NCI-H526 (cell line): Measurements from ENCODE around the gene DTNA.
A peak's percentile ranks its signal among the peaks of the same experiment; 100 is the strongest.

Source experiments
- DNase-seq, 2 experiments: peaks; one replicate each; lab custom pipeline; 2025; lab: John Stamatoyannopoulos, UW

The DTNA gene

GRCh38 chr18:34807106-34807796 lies 97.2 kb downstream of the DTNA start:
- no peak for DNase-seq

GRCh38 chr18:34808389-34808788 lies 98.3 kb downstream of the DTNA start:
- DNase-seq, result no peak

GRCh38 chr18:34809451-34810072 lies 99.5 kb downstream of the DTNA start:
- DNase-seq, result peak in 1 of 2 experiments; percentile 15

- no peak for DNase-seq
Observed at GRCh38 chr18:34816183-34816582, 106.1 kb downstream of the DTNA start.

- DNase-seq, result no peak
Observed at GRCh38 chr18:34817636-34818035, 107.5 kb downstream of the DTNA start.

GRCh38 chr18:34818064-34818463 lies 108.0 kb downstream of the DTNA start:
- DNase-seq, result no peak

- no peak for DNase-seq
Observed at GRCh38 chr18:34820360-34821065, 110.4 kb downstream of the DTNA start.

- DNase-seq, result no peak
Observed at GRCh38 chr18:34821669-34822210, 111.6 kb downstream of the DTNA start.

GRCh38 chr18:34828093-34828492 lies 118.0 kb downstream of the DTNA start:
- no peak for DNase-seq

- no peak for DNase-seq
Observed at GRCh38 chr18:34834897-34835296, 124.8 kb downstream of the DTNA start.

GRCh38 chr18:34835466-34835865 lies 125.4 kb downstream of the DTNA start:
- DNase-seq, result no peak

- DNase-seq, result no peak
Observed at GRCh38 chr18:34837769-34838272, 127.7 kb downstream of the DTNA start.

- no peak for DNase-seq
Observed at GRCh38 chr18:34838669-34839068, 128.6 kb downstream of the DTNA start.

- no peak for DNase-seq
Observed at GRCh38 chr18:34840256-34840826, 130.2 kb downstream of the DTNA start.

GRCh38 chr18:34841891-34842290 lies 131.8 kb downstream of the DTNA start:
- DNase-seq, result no peak

GRCh38 chr18:34844072-34844471 lies 134.0 kb downstream of the DTNA start:
- DNase-seq, result no peak

GRCh38 chr18:34844732-34845459 lies 134.8 kb downstream of the DTNA start:
- no peak for DNase-seq

GRCh38 chr18:34847408-34847807 lies 137.3 kb downstream of the DTNA start:
- no peak for DNase-seq

GRCh38 chr18:34848156-34848555 lies 138.1 kb downstream of the DTNA start:
- no peak for DNase-seq

- no peak for DNase-seq
Observed at GRCh38 chr18:34848695-34849094, 138.6 kb downstream of the DTNA start.

- no peak for DNase-seq
Observed at GRCh38 chr18:34857320-34857719, 147.2 kb downstream of the DTNA start.

GRCh38 chr18:34858188-34858587 lies 148.1 kb downstream of the DTNA start:
- no peak for DNase-seq
